H9 (cell line): ENCODE data around the gene SGCD. TPM values are rescaled to one million over a fixed set of nuclear protein-coding genes. Genes with fewer than 3 reads are reported as not detected.

Experiments
- DNase-seq: peaks from one replicate; pipeline ENCODE4 v3.0.0-alpha.2; 2017
- H2AFZ ChIP-seq: one replicate; pipeline ENCODE4 v1.6.1; 2013; ENCODE audit warnings: mild to moderate bottlenecking, low read length, control low read depth, moderate library complexity
- H2AK5ac ChIP-seq: 2 replicates; pipeline ENCODE4 v1.6.1; 2013; ENCODE audit warnings: low read length, control low read depth, mixed read lengths; ENCODE audit not compliant: insufficient read length
- H2BK120ac ChIP-seq: one replicate; pipeline ENCODE4 v1.6.1; 2013; ENCODE audit warnings: low read depth, mild to moderate bottlenecking, low read length, control low read depth, inconsistent platforms; ENCODE audit not compliant: poor library complexity, severe bottlenecking
- H2BK12ac ChIP-seq: 2 replicates; pipeline ENCODE4 v1.6.1; 2013; ENCODE audit warnings: low read length, control low read depth, mixed read lengths, low read depth; ENCODE audit not compliant: insufficient read length
- H2BK15ac ChIP-seq: 2 replicates; pipeline ENCODE4 v1.6.1; 2013; ENCODE audit warnings: low read depth, low read length, control low read depth
- H2BK20ac ChIP-seq: one replicate; pipeline ENCODE4 v1.6.1; 2013; ENCODE audit warnings: low read depth, mild to moderate bottlenecking, low read length, control low read depth, inconsistent platforms; ENCODE audit not compliant: poor library complexity, severe bottlenecking
- H2BK5ac ChIP-seq: 2 replicates; pipeline ENCODE4 v1.6.1; 2013; ENCODE audit warnings: low read length, control low read depth, mixed read lengths; ENCODE audit not compliant: insufficient read length
- H3K14ac ChIP-seq: 2 replicates; pipeline ENCODE4 v1.6.1; 2013; ENCODE audit warnings: low read length, control low read depth; ENCODE audit not compliant: insufficient read depth
- H3K18ac ChIP-seq: 2 replicates; pipeline ENCODE4 v1.6.1; 2013; ENCODE audit warnings: low read depth, mild to moderate bottlenecking, mixed read lengths, low read length, control low read depth; ENCODE audit not compliant: insufficient read length
- H3K23ac ChIP-seq: 2 replicates; pipeline ENCODE4 v1.6.1; 2013; ENCODE audit warnings: low read length, control low read depth, mixed read lengths, low read depth; ENCODE audit not compliant: insufficient read length
- H3K23me2 ChIP-seq: 2 replicates; pipeline ENCODE4 v1.6.1; 2013; ENCODE audit warnings: low read depth, mild to moderate bottlenecking, mixed read lengths, low read length, control low read depth; ENCODE audit not compliant: insufficient read length, poor library complexity, severe bottlenecking
- H3K27ac ChIP-seq: 2 replicates; pipeline ENCODE4 v1.5.1; 2013; ENCODE audit warnings: low read length, control low read depth, mixed read lengths, low read depth; ENCODE audit not compliant: insufficient read length
- H3K27me3 ChIP-seq: 2 replicates; pipeline ENCODE4 v1.6.1; 2013; ENCODE audit warnings: low read length, control low read depth, inconsistent platforms; ENCODE audit not compliant: insufficient read depth
- H3K4ac ChIP-seq: 2 replicates; pipeline ENCODE4 v1.6.1; 2013; ENCODE audit warnings: low read depth, mild to moderate bottlenecking, control low read depth, inconsistent platforms, low read length, moderate library complexity
- H3K4me1 ChIP-seq: 2 replicates; pipeline ENCODE4 v1.6.1; 2013; ENCODE audit warnings: low read length, control low read depth, inconsistent platforms; ENCODE audit not compliant: insufficient read depth
- H3K4me2 ChIP-seq: 2 replicates; pipeline ENCODE4 v1.6.1; 2013; ENCODE audit warnings: low read length, control low read depth, mixed read lengths; ENCODE audit not compliant: insufficient read length, insufficient read depth
- H3K56ac ChIP-seq: 2 replicates; pipeline ENCODE4 v1.6.1; 2013; ENCODE audit warnings: low read depth, mild to moderate bottlenecking, mixed read lengths, low read length, control low read depth; ENCODE audit not compliant: insufficient read length
- H3K79me1 ChIP-seq: 2 replicates; pipeline ENCODE4 v1.6.1; 2013; ENCODE audit warnings: low read depth, mild to moderate bottlenecking, moderate library complexity, low read length, control low read depth, inconsistent platforms; ENCODE audit not compliant: insufficient read depth, poor library complexity, severe bottlenecking
- H3K79me2 ChIP-seq: 2 replicates; pipeline ENCODE4 v1.6.1; 2013; ENCODE audit warnings: low read length, control low read depth, inconsistent platforms; ENCODE audit not compliant: insufficient read depth
- H3K9ac ChIP-seq: 2 replicates; pipeline ENCODE4 v1.6.1; 2013; ENCODE audit warnings: low read length, control low read depth, mixed read lengths; ENCODE audit not compliant: insufficient read length; ENCODE audit errors: extremely low read depth
- H3K9me3 ChIP-seq: one replicate; pipeline ENCODE4 v1.6.1; 2013; ENCODE audit warnings: low read depth, low read length, inconsistent platforms; ENCODE audit not compliant: control insufficient read depth
- H3T11ph ChIP-seq: one replicate; pipeline ENCODE4 v1.6.1; 2013; ENCODE audit warnings: mild to moderate bottlenecking, low read length, control low read depth, inconsistent platforms
- H4K20me1 ChIP-seq: one replicate; pipeline ENCODE4 v1.6.1; 2013; ENCODE audit not compliant: control insufficient read depth, insufficient read length, insufficient read depth
- H4K5ac ChIP-seq: 2 replicates; pipeline ENCODE4 v1.6.1; 2013; ENCODE audit warnings: low read depth, mild to moderate bottlenecking, mixed read lengths, low read length, control low read depth; ENCODE audit not compliant: insufficient read length
- H4K8ac ChIP-seq: replicated peaks from 2 replicates; pipeline ENCODE4 v1.6.1; 2013; ENCODE audit warnings: low read length, control low read depth, mixed read lengths, low read depth; ENCODE audit not compliant: insufficient read length
- H4K91ac ChIP-seq: 2 replicates; pipeline ENCODE4 v1.6.1; 2013; ENCODE audit warnings: low read depth, mild to moderate bottlenecking, moderate library complexity, mixed read lengths, low read length, control low read depth; ENCODE audit not compliant: insufficient read length
- H3K27ac Mint-ChIP-seq, 3 experiments: 2 replicates in 2 of 3; 3 replicates in 1 of 3; pipeline ENCODE4 v1.8.0; 2020 to 2021; ENCODE audit warnings: mixed read lengths in 3 of 3, mild to moderate bottlenecking in 1 of 3, moderate library complexity in 1 of 3
- H3K27me3 Mint-ChIP-seq: 2 replicates; pipeline ENCODE4 v1.8.0; 2021; ENCODE audit warnings: low read depth, mild to moderate bottlenecking, moderate library complexity, mixed read lengths
- H3K36me3 Mint-ChIP-seq, 3 experiments: 2 replicates in 2 of 3; 3 replicates in 1 of 3; pipeline ENCODE4 v1.8.0; 2020 to 2021; ENCODE audit warnings: low read depth in 3 of 3, mixed read lengths in 3 of 3; ENCODE audit not compliant: insufficient read depth in 1 of 3
- H3K4me1 Mint-ChIP-seq, 2 experiments: 2 replicates each; pipeline ENCODE4 v1.8.0; 2020; ENCODE audit warnings: mixed read lengths in 2 of 2
- H3K4me3 Mint-ChIP-seq, 2 experiments: 2 replicates in 1 of 2; 3 replicates in 1 of 2; pipeline ENCODE4 v1.8.0; 2020 to 2021; ENCODE audit warnings: mild to moderate bottlenecking in 2 of 2, mixed read lengths in 2 of 2, moderate library complexity in 1 of 2
- H3K9me3 Mint-ChIP-seq, 2 experiments: 2 replicates in 1 of 2; 3 replicates in 1 of 2; pipeline ENCODE4 v1.8.0; 2020; ENCODE audit warnings: mild to moderate bottlenecking in 2 of 2, mixed read lengths in 2 of 2, moderate library complexity in 1 of 2
- WGBS: extraction: QIAGEN DNeasy Blood & Tissue Kit; methylation state at CpG from one replicate; pipeline ENCODE4 v1.1.7; 2013; ENCODE audit warnings: missing lambda C conversion rate, low lambda C conversion rate, mixed read lengths; ENCODE audit not compliant: insufficient read length; ENCODE audit errors: extremely low coverage; 5-methylcytosine and 5-hydroxymethylcytosine counted together
- total RNA-seq: library from RNA; stranded (reverse); gene quantifications from 2 replicates; pipeline ENCODE4 v1.2.1, GENCODE V29; 2021
- TF ChIP-seq, protein P1 (sequence below): fragments of 200-600 bp; sonication (generic); conservative IDR thresholded peaks from 3 replicates; pipeline ENCODE4 v1.8.0; 2021; ENCODE audit warnings: antibody characterized with exemption, mild to moderate bottlenecking

Gene SGCD
- total RNA-seq, 1 experiment from 2014 or later = 0.11 TPM

- no CpG with 5 or more reads among the region's 2 CpGs for WGBS
- no peaks in the 10 kb centered on the region for H4K20me1 ChIP-seq
Measured at GRCh38 chr5:156582193-156582598, 255.2 kb downstream of the SGCD start.

More at GRCh38 chr5:156582193-156582598, 255.2 kb downstream of the SGCD start:
- no peaks in the 10 kb centered on the region; a peak in 2 of 4 replicates for H3K4me1 Mint-ChIP-seq
- no peak overlapping the region for H2BK120ac ChIP-seq
- H3K79me2 ChIP-seq = no peaks in the 10 kb centered on the region
- no peak overlapping the region for H3K27ac Mint-ChIP-seq
- H3K14ac ChIP-seq = no peak overlapping the region
- H3K9me3 Mint-ChIP-seq = peaks cover 6 to 11% of the 10 kb centered on the region in 2 experiments; a peak in 4 of 5 replicates
- H3K4me1 ChIP-seq = no peaks in the 10 kb centered on the region
- no peak overlapping the region for H2BK15ac ChIP-seq
- no peaks in the 10 kb centered on the region for H3K23me2 ChIP-seq
- no peaks in the 10 kb centered on the region for H3K27me3 ChIP-seq
- TF ChIP-seq, protein P1, sequence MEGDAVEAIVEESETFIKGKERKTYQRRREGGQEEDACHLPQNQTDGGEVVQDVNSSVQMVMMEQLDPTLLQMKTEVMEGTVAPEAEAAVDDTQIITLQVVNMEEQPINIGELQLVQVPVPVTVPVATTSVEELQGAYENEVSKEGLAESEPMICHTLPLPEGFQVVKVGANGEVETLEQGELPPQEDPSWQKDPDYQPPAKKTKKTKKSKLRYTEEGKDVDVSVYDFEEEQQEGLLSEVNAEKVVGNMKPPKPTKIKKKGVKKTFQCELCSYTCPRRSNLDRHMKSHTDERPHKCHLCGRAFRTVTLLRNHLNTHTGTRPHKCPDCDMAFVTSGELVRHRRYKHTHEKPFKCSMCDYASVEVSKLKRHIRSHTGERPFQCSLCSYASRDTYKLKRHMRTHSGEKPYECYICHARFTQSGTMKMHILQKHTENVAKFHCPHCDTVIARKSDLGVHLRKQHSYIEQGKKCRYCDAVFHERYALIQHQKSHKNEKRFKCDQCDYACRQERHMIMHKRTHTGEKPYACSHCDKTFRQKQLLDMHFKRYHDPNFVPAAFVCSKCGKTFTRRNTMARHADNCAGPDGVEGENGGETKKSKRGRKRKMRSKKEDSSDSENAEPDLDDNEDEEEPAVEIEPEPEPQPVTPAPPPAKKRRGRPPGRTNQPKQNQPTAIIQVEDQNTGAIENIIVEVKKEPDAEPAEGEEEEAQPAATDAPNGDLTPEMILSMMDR = no peak
- H4K5ac ChIP-seq = no peak overlapping the region
- H4K91ac ChIP-seq = no peak overlapping the region
- H4K8ac ChIP-seq = no peak overlapping the region
- H3K79me1 ChIP-seq = no peaks in the 10 kb centered on the region
- H3K4me3 Mint-ChIP-seq = no peak overlapping the region
- H3K23ac ChIP-seq = no peak overlapping the region
- H3K27ac ChIP-seq = no peak overlapping the region
- H3K4ac ChIP-seq = no peak overlapping the region
- H3K4me2 ChIP-seq = no peak overlapping the region
- H3K18ac ChIP-seq = no peak overlapping the region
- H3K9me3 ChIP-seq = no peaks in the 10 kb centered on the region
- no peaks in the 10 kb centered on the region for H3K27me3 Mint-ChIP-seq
- no peak overlapping the region for H3K56ac ChIP-seq
- H3K36me3 Mint-ChIP-seq = peaks cover 0 to 4% (median 0%) of the 10 kb centered on the region in 3 experiments; a peak in 5 of 7 replicates
- H3T11ph ChIP-seq = no peak overlapping the region
- no peak overlapping the region for H2BK5ac ChIP-seq
- no peak overlapping the region for H2AK5ac ChIP-seq
- H3K9ac ChIP-seq = no peak overlapping the region
- DNase-seq = no peak
- no peak overlapping the region for H2BK12ac ChIP-seq
- H2AFZ ChIP-seq = no peak overlapping the region
- H2BK20ac ChIP-seq = no peak overlapping the region
